Nephron progenitor cell (in vitro differentiated cells): ENCODE results near the gene AGAP1.
A peak's percentile ranks its signal among the peaks of the same experiment; 100 is the strongest.

Source experiments
- DNase-seq: peaks from one replicate; pipeline ENCODE4 v3.0.0; 2021
- H3K27ac Mint-ChIP-seq: 2 replicates; pipeline ENCODE4 v1.8.0; 2021; ENCODE audit warnings: mild to moderate bottlenecking, moderate library complexity, mixed read lengths
- H3K27me3 Mint-ChIP-seq: 2 replicates; pipeline ENCODE4 v1.8.0; 2021; ENCODE audit warnings: mild to moderate bottlenecking, low read depth, mixed read lengths; ENCODE audit not compliant: poor library complexity
- H3K36me3 Mint-ChIP-seq: 2 replicates; pipeline ENCODE4 v1.8.0; 2021; ENCODE audit warnings: low read depth, mixed read lengths
- H3K4me1 Mint-ChIP-seq: 2 replicates; pipeline ENCODE4 v1.8.0; 2021; ENCODE audit warnings: mixed read lengths
- H3K4me3 Mint-ChIP-seq: 2 replicates; pipeline ENCODE4 v1.8.0; 2021; ENCODE audit warnings: mild to moderate bottlenecking, moderate library complexity, mixed read lengths
- H3K9me3 Mint-ChIP-seq: 2 replicates; pipeline ENCODE4 v1.8.0; 2021; ENCODE audit warnings: mild to moderate bottlenecking, moderate library complexity, mixed read lengths
- TF ChIP-seq, protein P1 (sequence below): fragments of 200-600 bp; sonication (generic); IDR thresholded peaks from 2 replicates; pipeline ENCODE4 v1.5.0; 2021; ENCODE audit warnings: antibody characterized with exemption

AGAP1 gene

GRCh38 chr2:235453605-235454151 lies 40.2 kb upstream of the AGAP1 start:
- TF ChIP-seq, protein P1, sequence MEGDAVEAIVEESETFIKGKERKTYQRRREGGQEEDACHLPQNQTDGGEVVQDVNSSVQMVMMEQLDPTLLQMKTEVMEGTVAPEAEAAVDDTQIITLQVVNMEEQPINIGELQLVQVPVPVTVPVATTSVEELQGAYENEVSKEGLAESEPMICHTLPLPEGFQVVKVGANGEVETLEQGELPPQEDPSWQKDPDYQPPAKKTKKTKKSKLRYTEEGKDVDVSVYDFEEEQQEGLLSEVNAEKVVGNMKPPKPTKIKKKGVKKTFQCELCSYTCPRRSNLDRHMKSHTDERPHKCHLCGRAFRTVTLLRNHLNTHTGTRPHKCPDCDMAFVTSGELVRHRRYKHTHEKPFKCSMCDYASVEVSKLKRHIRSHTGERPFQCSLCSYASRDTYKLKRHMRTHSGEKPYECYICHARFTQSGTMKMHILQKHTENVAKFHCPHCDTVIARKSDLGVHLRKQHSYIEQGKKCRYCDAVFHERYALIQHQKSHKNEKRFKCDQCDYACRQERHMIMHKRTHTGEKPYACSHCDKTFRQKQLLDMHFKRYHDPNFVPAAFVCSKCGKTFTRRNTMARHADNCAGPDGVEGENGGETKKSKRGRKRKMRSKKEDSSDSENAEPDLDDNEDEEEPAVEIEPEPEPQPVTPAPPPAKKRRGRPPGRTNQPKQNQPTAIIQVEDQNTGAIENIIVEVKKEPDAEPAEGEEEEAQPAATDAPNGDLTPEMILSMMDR = no peak
- Mint-ChIP-seq H3K4me1 (peaks cover 14% of the 10 kb centered on the region), H3K27me3 (peaks cover 10% of the 10 kb centered on the region), H3K27ac (no peak overlapping the region), H3K36me3 (no peaks in the 10 kb centered on the region), H3K9me3 (no peaks in the 10 kb centered on the region), H3K4me3 (no peak overlapping the region)
- DNase-seq = no peak

- Mint-ChIP-seq H3K4me1 (peaks cover 6% of the 10 kb centered on the region), H3K4me3 (no peak overlapping the region), H3K9me3 (no peaks in the 10 kb centered on the region), H3K27ac (no peak overlapping the region), H3K36me3 (no peaks in the 10 kb centered on the region), H3K27me3 (peaks cover 18% of the 10 kb centered on the region)
- no peak for DNase-seq
- TF ChIP-seq, protein P1 = no peak
Measured at GRCh38 chr2:235458839-235459273, 35.0 kb upstream of the AGAP1 start.

DNA sequence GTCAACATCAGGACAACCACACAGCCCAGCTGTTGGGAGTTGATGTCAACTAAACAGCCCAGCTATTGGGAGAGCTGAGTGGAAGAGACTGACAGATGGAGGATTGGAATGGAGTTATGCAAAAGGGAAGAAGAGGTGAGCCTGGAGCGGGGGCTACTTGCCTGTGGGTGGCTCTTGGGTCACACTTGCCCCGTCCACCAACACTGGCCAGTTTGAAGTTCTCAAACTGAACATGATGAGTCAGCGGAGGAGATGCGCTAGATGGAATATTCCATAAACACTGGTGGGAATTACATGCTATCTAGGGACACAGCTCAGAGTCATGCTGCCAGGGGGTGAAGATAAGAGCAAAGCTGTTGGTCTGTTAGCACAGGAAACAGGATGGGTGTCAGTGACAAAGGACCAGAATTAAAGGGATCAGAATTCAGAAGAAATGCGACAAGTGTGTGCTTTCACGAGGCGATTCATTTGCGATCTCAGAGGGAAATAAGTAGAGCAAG lies 33.2 kb upstream of the AGAP1 start:
- H3K36me3 Mint-ChIP-seq = no peaks in the 10 kb centered on the region
- H3K4me3 Mint-ChIP-seq = no peak overlapping the region
- peaks cover 19% of the 10 kb centered on the region for H3K27me3 Mint-ChIP-seq
- no peaks in the 10 kb centered on the region for H3K9me3 Mint-ChIP-seq
- no peak for DNase-seq
- peaks cover 6% of the 10 kb centered on the region for H3K4me1 Mint-ChIP-seq
- TF ChIP-seq, protein P1 = no peak
- H3K27ac Mint-ChIP-seq = no peak overlapping the region

GRCh38 chr2:235461763-235462414 lies 32.0 kb upstream of the AGAP1 start:
- TF ChIP-seq, protein P1 = no peak
- H3K4me3 Mint-ChIP-seq = no peak overlapping the region
- no peak overlapping the region for H3K27ac Mint-ChIP-seq
- no peaks in the 10 kb centered on the region for H3K36me3 Mint-ChIP-seq
- peaks cover 19% of the 10 kb centered on the region for H3K27me3 Mint-ChIP-seq
- no peak for DNase-seq
- H3K4me1 Mint-ChIP-seq = peaks cover 6% of the 10 kb centered on the region
- no peaks in the 10 kb centered on the region for H3K9me3 Mint-ChIP-seq

- H3K4me1 Mint-ChIP-seq = peaks cover 6% of the 10 kb centered on the region
- TF ChIP-seq, protein P1 = no peak
- H3K9me3 Mint-ChIP-seq = no peaks in the 10 kb centered on the region
- DNase-seq = no peak
- H3K27me3 Mint-ChIP-seq = peaks cover 19% of the 10 kb centered on the region
- H3K36me3 Mint-ChIP-seq = no peaks in the 10 kb centered on the region
- no peak overlapping the region for H3K4me3 Mint-ChIP-seq
- peak overlapping the region; percentile 85 for H3K27ac Mint-ChIP-seq
Measured at GRCh38 chr2:235462415-235462790, 31.4 kb upstream of the AGAP1 start.

DNA sequence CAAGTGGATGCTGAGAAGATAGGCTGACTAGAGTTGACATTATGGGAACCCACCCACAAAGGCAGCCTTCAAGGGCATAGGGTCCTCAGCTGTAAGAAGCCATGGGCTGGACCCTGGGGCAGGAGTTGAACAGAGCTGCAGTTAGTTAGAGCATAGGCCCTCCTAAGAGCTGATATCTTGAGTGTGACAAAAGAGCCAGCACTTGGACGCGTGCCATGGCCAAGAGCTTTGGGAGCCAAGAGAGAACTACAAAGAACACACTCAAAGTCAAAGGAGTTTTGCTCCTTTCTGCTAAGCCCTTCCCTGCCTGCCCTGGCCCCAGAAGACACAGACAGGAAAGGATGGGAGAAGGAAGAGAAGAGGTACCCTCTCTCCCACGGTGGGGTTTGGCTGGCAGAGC lies 29.9 kb upstream of the AGAP1 start:
- peak overlapping the region; percentile 16 for H3K27ac Mint-ChIP-seq
- H3K4me1 Mint-ChIP-seq = peaks cover 6% of the 10 kb centered on the region
- H3K36me3 Mint-ChIP-seq = no peaks in the 10 kb centered on the region
- no peaks in the 10 kb centered on the region for H3K9me3 Mint-ChIP-seq
- H3K4me3 Mint-ChIP-seq = no peak overlapping the region
- H3K27me3 Mint-ChIP-seq = peaks cover 18% of the 10 kb centered on the region
- TF ChIP-seq, protein P1 = no peak
- no peak for DNase-seq
